Activated CD4-positive, alpha-beta T cell treated with anti-CD3 and anti-CD28 coated beads for 36 hours (primary cell): Measurements from ENCODE around the gene GFOD1. TPM values are rescaled to one million over a fixed set of nuclear protein-coding genes. Genes with fewer than 3 reads are reported as not detected.
"Not testable (repeated sequence)": the region's sequence is repeated elsewhere in the genome, so short reads cannot be mapped to it uniquely, and the experiment has no call there.

Source experiments
- ATAC-seq: fragments of 200-7000 bp; cut with Tn5 transposase; one replicate; pipeline ENCODE4 v1.10.0; 2021; ENCODE audit warnings: mild to moderate bottlenecking, moderate library complexity
- CTCF ChIA-PET: fragments of 350-600 bp; sonication (Branson Sonifier 250); formaldehyde crosslinking; loops from one replicate; lab custom pipeline; 2021; ENCODE audit warnings: antibody characterized with exemption; lab: Charles Lee
- POLR2A ChIA-PET: fragments of 350-600 bp; sonication (Branson Sonifier 250); formaldehyde crosslinking; loops from one replicate; lab custom pipeline; 2021; ENCODE audit warnings: antibody characterized with exemption, inconsistent platforms; lab: Charles Lee
- DNase-seq: peaks from one replicate; pipeline ENCODE4 v3.0.0-alpha.2; 2020
- H3K27ac Mint-ChIP-seq: one replicate; pipeline ENCODE4 v1.8.0; 2021; ENCODE audit warnings: mixed read lengths
- H3K27me3 Mint-ChIP-seq: one replicate; pipeline ENCODE4 v1.8.0; 2021; ENCODE audit warnings: mixed read lengths
- H3K36me3 Mint-ChIP-seq: one replicate; pipeline ENCODE4 v1.8.0; 2021; ENCODE audit warnings: low read depth, mixed read lengths
- H3K4me1 Mint-ChIP-seq: one replicate; pipeline ENCODE4 v1.8.0; 2021; ENCODE audit warnings: mixed read lengths
- H3K4me3 Mint-ChIP-seq: one replicate; pipeline ENCODE4 v1.8.0; 2021; ENCODE audit warnings: mild to moderate bottlenecking, moderate library complexity, mixed read lengths
- H3K9me3 Mint-ChIP-seq: one replicate; pipeline ENCODE4 v1.8.0; 2021; ENCODE audit warnings: low read depth, mixed read lengths
- intact Hi-C, 2 experiments: fragments of 100-400 bp; cut with DNase I in 1 of 2; cut with micrococcal nuclease in 1 of 2; formaldehyde crosslinking; loops; one replicate each; pipeline versions ENCODE4 v1.14.2 to v1.15.1; 2022 to 2024; cut with DNase I, micrococcal nuclease
- total RNA-seq, 2 experiments: library from RNA; stranded (reverse); gene quantifications; one replicate each; pipeline ENCODE4 v1.2.3, GENCODE V29; 2021

The GFOD1 gene
- total RNA-seq, 2 experiments from 2014 or later = 4.2 to 5.8 TPM

GRCh38 chr6:13439644-13440043 is 47.8 kb downstream of the GFOD1 start:
- ATAC-seq = no peak
- H3K9me3 Mint-ChIP-seq = no peaks in the 10 kb centered on the region
- no peak overlapping the region for H3K4me3 Mint-ChIP-seq
- no peak for DNase-seq
- POLR2A ChIA-PET = interaction anchor here (0.6 kb wide), 1 partner anchor 111 kb away, joined by 3 read pairs; no protein-coding TSS in a partner anchor
- no peak overlapping the region for H3K27ac Mint-ChIP-seq
- H3K4me1 Mint-ChIP-seq = peaks cover 16% of the 10 kb centered on the region
- no peaks in the 10 kb centered on the region for H3K27me3 Mint-ChIP-seq
- intact Hi-C loops = no loop called here
- CTCF ChIA-PET = interaction anchor here (1.4 kb wide), 1 partner anchor 13 kb away, joined by 5 read pairs; no protein-coding TSS in a partner anchor
- peaks cover 5% of the 10 kb centered on the region for H3K36me3 Mint-ChIP-seq

- DNase-seq (no peak), ATAC-seq (no peak)
- intact Hi-C loops = no loop called here
- peaks cover 11% of the 10 kb centered on the region for H3K36me3 Mint-ChIP-seq
- ChIA-PET CTCF (no interaction called here), POLR2A (no interaction called here)
- H3K27me3 Mint-ChIP-seq = no peaks in the 10 kb centered on the region
- H3K9me3 Mint-ChIP-seq = peaks cover 4% of the 10 kb centered on the region
- H3K4me1 Mint-ChIP-seq = peaks cover 26% of the 10 kb centered on the region
- no peak overlapping the region for H3K27ac Mint-ChIP-seq
- no peak overlapping the region for H3K4me3 Mint-ChIP-seq
Measured at GRCh38 chr6:13438126-13438525, 49.3 kb downstream of the GFOD1 start.

GRCh38 chr6:13437218-13437996 is 50.0 kb downstream of the GFOD1 start:
- Mint-ChIP-seq H3K27ac (no peak overlapping the region), H3K27me3 (no peaks in the 10 kb centered on the region), H3K4me1 (peaks cover 31% of the 10 kb centered on the region), H3K4me3 (no peak overlapping the region), H3K36me3 (peaks cover 13% of the 10 kb centered on the region), H3K9me3 (peaks cover 4% of the 10 kb centered on the region)
- no peak for DNase-seq
- ATAC-seq = no peak
- intact Hi-C loops = no loop called here
- POLR2A ChIA-PET = no interaction called here
- CTCF ChIA-PET = interaction anchor here (1.0 kb wide), 2 partner anchors 47 to 131 kb away, joined by 3 read pairs; no protein-coding TSS in a partner anchor

- no peaks in the 10 kb centered on the region for H3K27me3 Mint-ChIP-seq
- H3K27ac Mint-ChIP-seq = no peak overlapping the region
- peaks cover 13% of the 10 kb centered on the region for H3K36me3 Mint-ChIP-seq
- no peak for DNase-seq
- ChIA-PET CTCF (interaction anchor here (0.9 to 1.0 kb wide), 3 partner anchors 16 to 132 kb away, joined by 3 read pairs; no protein-coding TSS in a partner anchor), POLR2A (no interaction called here)
- H3K4me1 Mint-ChIP-seq = peaks cover 37% of the 10 kb centered on the region
- no peak overlapping the region for H3K4me3 Mint-ChIP-seq
- peaks cover 4% of the 10 kb centered on the region for H3K9me3 Mint-ChIP-seq
- no peak for ATAC-seq
- intact Hi-C loops = no loop called here
Measured at GRCh38 chr6:13436399-13437217, 50.8 kb downstream of the GFOD1 start.

GRCh38 chr6:13435477-13436246 is 51.7 kb downstream of the GFOD1 start:
- Mint-ChIP-seq H3K36me3 (peaks cover 13% of the 10 kb centered on the region), H3K4me3 (no peak overlapping the region), H3K27ac (peak overlapping the region; percentile 55), H3K9me3 (peaks cover 4% of the 10 kb centered on the region), H3K27me3 (no peaks in the 10 kb centered on the region), H3K4me1 (peaks cover 46% of the 10 kb centered on the region)
- ATAC-seq = no peak
- ChIA-PET CTCF (interaction anchor here (0.6 to 1.7 kb wide), 4 partner anchors 17 to 257 kb away, joined by 3 to 5 read pairs (median 3); no protein-coding TSS in a partner anchor), POLR2A (no interaction called here)
- intact Hi-C loops = no loop called here
- DNase-seq = no peak

GRCh38 chr6:13434777-13435176 is 52.6 kb downstream of the GFOD1 start:
- no peak overlapping the region for H3K4me3 Mint-ChIP-seq
- peaks cover 4% of the 10 kb centered on the region for H3K9me3 Mint-ChIP-seq
- ChIA-PET CTCF (interaction anchor here (0.6 to 1.7 kb wide), 4 partner anchors 80 to 258 kb away, joined by 3 to 5 read pairs (median 3); no protein-coding TSS in a partner anchor), POLR2A (no interaction called here)
- H3K27ac Mint-ChIP-seq = no peak overlapping the region
- ATAC-seq = no peak
- no peaks in the 10 kb centered on the region for H3K27me3 Mint-ChIP-seq
- peaks cover 13% of the 10 kb centered on the region for H3K36me3 Mint-ChIP-seq
- DNase-seq = no peak
- H3K4me1 Mint-ChIP-seq = peaks cover 50% of the 10 kb centered on the region
- intact Hi-C loops = no loop called here

- POLR2A ChIA-PET, intact Hi-C loops, H3K9me3 Mint-ChIP-seq, ATAC-seq, H3K4me3 Mint-ChIP-seq, DNase-seq, H3K27ac Mint-ChIP-seq, H3K27me3 Mint-ChIP-seq: not testable (repeated sequence)
- H3K36me3 Mint-ChIP-seq = peaks cover 13% of the 10 kb centered on the region
- CTCF ChIA-PET = interaction anchor here (0.7 to 1.7 kb wide), 2 partner anchors 79 to 176 kb away, joined by 3 to 5 read pairs; no protein-coding TSS in a partner anchor
- H3K4me1 Mint-ChIP-seq = peaks cover 54% of the 10 kb centered on the region
Measured at GRCh38 chr6:13434135-13434775, 53.1 kb downstream of the GFOD1 start.

- ATAC-seq (no peak), DNase-seq (no peak)
- peaks cover 13% of the 10 kb centered on the region for H3K36me3 Mint-ChIP-seq
- intact Hi-C loops = no loop called here
- H3K27ac Mint-ChIP-seq = no peak overlapping the region
- H3K4me1 Mint-ChIP-seq = peaks cover 59% of the 10 kb centered on the region
- ChIA-PET CTCF (no interaction called here), POLR2A (interaction anchor here (0.7 kb wide), 1 partner anchor 78 kb away, joined by 6 read pairs; no protein-coding TSS in a partner anchor)
- peaks cover 4% of the 10 kb centered on the region for H3K9me3 Mint-ChIP-seq
- no peaks in the 10 kb centered on the region for H3K27me3 Mint-ChIP-seq
- no peak overlapping the region for H3K4me3 Mint-ChIP-seq
Measured at GRCh38 chr6:13433709-13434121, 53.7 kb downstream of the GFOD1 start.

- peak; percentile 20 for ATAC-seq
- no peak for DNase-seq
- H3K9me3 Mint-ChIP-seq = peaks cover 4% of the 10 kb centered on the region
- H3K4me1 Mint-ChIP-seq = peaks cover 70% of the 10 kb centered on the region
- H3K27me3 Mint-ChIP-seq = no peaks in the 10 kb centered on the region
- ChIA-PET POLR2A (interaction anchor here (0.7 kb wide), 1 partner anchor 77 kb away, joined by 6 read pairs; no protein-coding TSS in a partner anchor), CTCF (interaction anchor here (0.6 to 1.6 kb wide), 6 partner anchors 12 to 521 kb away, joined by 3 to 5 read pairs (median 3); no protein-coding TSS in a partner anchor)
- H3K4me3 Mint-ChIP-seq = no peak overlapping the region
- peaks cover 13% of the 10 kb centered on the region for H3K36me3 Mint-ChIP-seq
- H3K27ac Mint-ChIP-seq = peak overlapping the region; percentile 29
- intact Hi-C loops = no loop called here
Measured at GRCh38 chr6:13432526-13433184, 54.7 kb downstream of the GFOD1 start.
